IMR-90 (cell line): ENCODE measurements around the gene NRIP1. TPM values are rescaled to one million over a fixed set of nuclear protein-coding genes. Genes with fewer than 3 reads are reported as not detected.

Experiments used
- ATAC-seq: fragments of 200-7000 bp; cut with Tn5 transposase; 2 replicates; pipeline ENCODE4 v1.9.1; 2020; ENCODE audit warnings: low read depth, mild to moderate bottlenecking, moderate library complexity
- BruUV-seq: library from RNA; stranded (reverse); fragments of 400-500 nt; replicated peaks from 2 replicates; lab custom pipeline; 2021; lab: Mats Ljungman, UMichigan
- CTCF ChIA-PET: fragments of 300-600 bp; formaldehyde crosslinking; extraction: SDS; loops from one replicate; lab custom pipeline; 2021; ENCODE audit warnings: antibody characterized with exemption; lab: Yijun Ruan, JAX
- POLR2A ChIA-PET: fragments of 300-600 bp; sonication (Branson Sonifier 250); formaldehyde crosslinking; loops from one replicate; lab custom pipeline; 2022; ENCODE audit warnings: antibody characterized with exemption; ENCODE audit not compliant: unreplicated experiment; lab: Charles Lee
- DNase-seq: peaks from one replicate; pipeline ENCODE4 v3.0.0; 2013
- H2AFZ ChIP-seq: replicated peaks from 2 replicates; pipeline ENCODE3; 2013; ENCODE audit warnings: low read length, mild to moderate bottlenecking; ENCODE audit not compliant: poor library complexity
- H2AK5ac ChIP-seq: 2 replicates; pipeline ENCODE4 v1.6.1; 2013; ENCODE audit warnings: low read depth, low read length, inconsistent platforms
- H2AK9ac ChIP-seq: replicated peaks from 2 replicates; pipeline ENCODE3; 2013; ENCODE audit warnings: mild to moderate bottlenecking, low read depth, low read length, moderate library complexity; ENCODE audit not compliant: poor library complexity
- H2BK120ac ChIP-seq: 2 replicates; pipeline ENCODE4 v1.6.1; 2013; ENCODE audit warnings: low read depth, low read length, inconsistent platforms
- H2BK15ac ChIP-seq: 3 replicates; pipeline ENCODE4 v1.6.1; 2013; ENCODE audit warnings: low read depth, low read length, inconsistent platforms
- H2BK20ac ChIP-seq: 2 replicates; pipeline ENCODE4 v1.6.1; 2013; ENCODE audit warnings: low read depth, mild to moderate bottlenecking, inconsistent platforms, low read length, moderate library complexity
- H2BK5ac ChIP-seq: 2 replicates; pipeline ENCODE4 v1.6.1; 2013; ENCODE audit warnings: mild to moderate bottlenecking, low read depth, low read length, inconsistent platforms; ENCODE audit not compliant: poor library complexity, severe bottlenecking
- H3K14ac ChIP-seq: replicated peaks from 2 replicates; pipeline ENCODE4 v1.6.1; 2013; ENCODE audit warnings: low read depth, low read length, inconsistent platforms
- H3K18ac ChIP-seq: 2 replicates; pipeline ENCODE4 v1.6.1; 2013; ENCODE audit warnings: low read depth, low read length, control low read depth
- H3K23ac ChIP-seq: 2 replicates; pipeline ENCODE4 v1.6.1; 2013; ENCODE audit warnings: low read depth, low read length, inconsistent platforms
- H3K27ac ChIP-seq: 2 replicates; pipeline ENCODE4 v1.5.1; 2013; ENCODE audit warnings: mild to moderate bottlenecking, control low read depth, low read length; ENCODE audit not compliant: insufficient read depth
- H3K27me3 ChIP-seq: 2 replicates; pipeline ENCODE4 v1.6.1; 2013; ENCODE audit warnings: low read length; ENCODE audit not compliant: control insufficient read depth, insufficient read depth
- H3K36me3 ChIP-seq: 2 replicates; pipeline ENCODE4 v1.6.1; 2013; ENCODE audit warnings: low read length, mixed read lengths; ENCODE audit not compliant: control insufficient read depth, insufficient read depth
- H3K4ac ChIP-seq: 2 replicates; pipeline ENCODE4 v1.6.1; 2013; ENCODE audit warnings: low read depth, low read length, inconsistent platforms
- H3K4me1 ChIP-seq: 2 replicates; pipeline ENCODE4 v1.6.1; 2013; ENCODE audit warnings: low read length, mixed read lengths; ENCODE audit not compliant: control insufficient read depth, insufficient read depth
- H3K4me2 ChIP-seq: 2 replicates; pipeline ENCODE4 v1.6.1; 2013; ENCODE audit warnings: low read depth, mild to moderate bottlenecking, control low read depth, low read length, moderate library complexity
- H3K4me3 ChIP-seq: 2 replicates; pipeline ENCODE4 v1.5.1; 2013; ENCODE audit warnings: low read depth, mild to moderate bottlenecking, control low read depth, low read length, moderate library complexity; ENCODE audit not compliant: insufficient read depth
- H3K56ac ChIP-seq: 2 replicates; pipeline ENCODE4 v1.6.1; 2013; ENCODE audit warnings: low read length, inconsistent platforms; ENCODE audit not compliant: insufficient read depth; ENCODE audit errors: extremely low read depth
- H3K79me1 ChIP-seq, 2 experiments: 2 replicates each; pipeline ENCODE4 v1.6.1; 2013; ENCODE audit warnings: low read length in 2 of 2, inconsistent platforms in 1 of 2, low read depth in 1 of 2
- H3K9ac ChIP-seq: 2 replicates; pipeline ENCODE4 v1.6.1; 2013; ENCODE audit warnings: low read depth, low read length, control low read depth
- H3K9me1 ChIP-seq: 2 replicates; pipeline ENCODE4 v1.6.1; 2013; ENCODE audit warnings: low read length, inconsistent platforms; ENCODE audit not compliant: insufficient read depth
- H3K9me3 ChIP-seq: 2 replicates; pipeline ENCODE4 v1.6.1; 2013; ENCODE audit warnings: low read length; ENCODE audit not compliant: control insufficient read depth, insufficient read depth
- H4K20me1 ChIP-seq: 2 replicates; pipeline ENCODE4 v1.6.1; 2013; ENCODE audit warnings: low read length, inconsistent platforms; ENCODE audit not compliant: insufficient read depth
- H4K5ac ChIP-seq: 2 replicates; pipeline ENCODE4 v1.6.1; 2013; ENCODE audit warnings: mild to moderate bottlenecking, low read depth, low read length, control low read depth
- H4K8ac ChIP-seq, 2 experiments: 2 replicates each; pipeline ENCODE4 v1.6.1; 2013; ENCODE audit warnings: low read depth in 2 of 2, low read length in 2 of 2, control low read depth in 1 of 2, inconsistent platforms in 1 of 2
- H4K91ac ChIP-seq: 2 replicates; pipeline ENCODE4 v1.6.1; 2013; ENCODE audit warnings: low read depth, low read length, inconsistent platforms; ENCODE audit not compliant: insufficient read depth
- CEBPB ChIP-seq: IDR thresholded peaks from 2 replicates; pipeline ENCODE4 v1.6.1; 2012; ENCODE audit warnings: low read depth, low read length, improper control_type of control experiment
- CHD1 ChIP-seq: IDR thresholded peaks from 2 replicates; pipeline ENCODE4 v1.6.1; 2012; ENCODE audit warnings: low read depth, low read length, improper control_type of control experiment
- RCOR1 ChIP-seq: IDR thresholded peaks from 2 replicates; pipeline ENCODE4 v1.6.1; 2012; ENCODE audit warnings: mild to moderate bottlenecking, low read length, improper control_type of control experiment; ENCODE audit not compliant: insufficient replicate concordance
- USF2 ChIP-seq: fragments of 150-350 bp; IDR thresholded peaks from 2 replicates; pipeline ENCODE4 v1.6.1; 2017; ENCODE audit warnings: mild to moderate bottlenecking, antibody characterized with exemption, low read length, low read depth
- dilution Hi-C: fragments of 300-500 bp; cut with HindIII; formaldehyde crosslinking; loops from one replicate; pipeline ENCODE4 v1.14.3; 2018; ENCODE audit warnings: low sequenced_read_pairs; ENCODE audit not compliant: unreplicated experiment
- in situ Hi-C: fragments of 300-500 bp; cut with MboI; formaldehyde crosslinking; loops from 3 replicates; pipeline ENCODE4 v1.14.3; 2019; ENCODE audit warnings: low sequenced_read_pairs, inconsistent platforms, mixed read lengths
- intact Hi-C: fragments of 100-400 bp; cut with micrococcal nuclease; formaldehyde crosslinking; loops from 2 replicates; pipeline ENCODE4 v1.10.0; 2022
- polyA plus RNA-seq, 3 experiments: library from polyadenylated mRNA; depleted of rRNA; stranded (reverse); fragments of >200 nt; gene quantifications; 2 replicates each; pipeline ENCODE4 v1.2.3, GENCODE V29; 2012; ENCODE audit warnings: low replicate concordance in 1 of 3
- total RNA-seq: library from RNA; depleted of rRNA; stranded (reverse); fragments of >200 nt; gene quantifications from 2 replicates; pipeline ENCODE4 v1.2.3, GENCODE V29; 2012

The NRIP1 gene
- total and polyA plus RNA-seq, 2 of the 4 experiments (the other 2 are of a cell fraction): 9.6 to 73.8 TPM

GRCh38 chr21:15059397-15059796, 5.4 kb downstream of the NRIP1 start:
- Histone ChIP-seq H2BK15ac (no peak overlapping the region), H3K56ac (no peak overlapping the region), H4K8ac (0 out of 4 replicates have a peak overlapping the region, but pooled peaks of 1 of the 2 experiments have one; percentile 43), H2BK5ac (peak overlapping the region; percentile 84), H4K20me1 (peaks cover 70% of the 10 kb centered on the region), H4K5ac (no peak overlapping the region), H3K9me1 (peaks cover 4% of the 10 kb centered on the region), H3K9me3 (no peaks in the 10 kb centered on the region), H2AK5ac (no peak overlapping the region), H3K14ac (no peak overlapping the region), H3K79me1 (peaks cover 0 to 27% of the 10 kb centered on the region in 2 experiments; a peak in 2 of 4 replicates), H3K9ac (no peak overlapping the region), H3K36me3 (no peaks in the 10 kb centered on the region), H2BK120ac (no peak overlapping the region), H2AFZ (no peak overlapping the region), H3K23ac (peak overlapping the region; percentile 56; the same call in 1 of the 2 replicates), H4K91ac (no peak overlapping the region), H3K18ac (no peak overlapping the region), H3K4me2 (peak overlapping the region; percentile 95), H3K27me3 (no peaks in the 10 kb centered on the region), H3K4ac (no peak overlapping the region), H2AK9ac (no peak overlapping the region), H2BK20ac (no peak overlapping the region), H3K4me1 (peaks cover 6% of the 10 kb centered on the region), H3K4me3 (no peak overlapping the region), H3K27ac (no peak overlapping the region)
- dilution Hi-C loops: no loop called here
- ChIA-PET POLR2A (no interaction called here), CTCF (interaction anchor here (0.8 kb wide), 1 partner anchor 171 kb away, joined by 3 read pairs; no protein-coding TSS in a partner anchor)
- TF ChIP-seq CHD1 (no peak), USF2 (no peak), CEBPB (peak; percentile 67), RCOR1 (no peak)
- in situ Hi-C loops: no loop called here
- no TSS peak for BruUV-seq
- intact Hi-C loops: loop anchor here (2.0 kb wide), 1 partner anchor 55 kb away; no protein-coding TSS in a partner anchor
- ATAC-seq: no peak
- no peak for DNase-seq
